Left lung (tissue), 10 donors: ENCODE data around the gene ADGRL3. TPM values are rescaled to one million over a fixed set of nuclear protein-coding genes. Genes with fewer than 3 reads are reported as not detected.
"Not testable (repeated sequence)": the region's sequence is repeated elsewhere in the genome, so short reads cannot be mapped to it uniquely, and the experiment has no call there.

Source experiments
- ATAC-seq: fragments of 200-7000 bp; cut with Tn5 transposase; one replicate; pipeline ENCODE4 v1.9.1; 2020; ENCODE audit warnings: moderate library complexity
- DNase-seq, 4 donors: peaks; one replicate each; pipeline ENCODE4 v3.0.0-alpha.2; 2013 to 2020
- H3K27ac ChIP-seq, 2 donors: fragments of 200-600 bp; sonication (generic) in 1 of 2; one replicate each; pipeline versions ENCODE4 v1.5.0 to v1.8.0; 2020 to 2021
- H3K27me3 ChIP-seq, 2 donors: fragments of 200-600 bp; sonication (generic) in 1 of 2; one replicate each; pipeline versions ENCODE4 v1.5.0 to v1.8.0; 2020 to 2021
- H3K36me3 ChIP-seq, 2 donors: fragments of 200-600 bp; sonication (generic) in 1 of 2; one replicate each; pipeline versions ENCODE4 v1.5.0 to v1.8.0; 2020 to 2021
- H3K4me1 ChIP-seq, 2 donors: fragments of 200-600 bp; one replicate each; pipeline ENCODE4 v1.8.0; 2021
- H3K4me3 ChIP-seq, 2 donors: fragments of 200-600 bp; sonication (generic) in 1 of 2; one replicate each; pipeline versions ENCODE4 v1.5.0 to v1.8.0; 2020 to 2021; ENCODE audit warnings: mild to moderate bottlenecking in 1 of 2
- H3K9me3 ChIP-seq, 2 donors: fragments of 200-600 bp; sonication (generic) in 1 of 2; one replicate each; pipeline versions ENCODE4 v1.5.0 to v1.8.0; 2020 to 2021
- CTCF ChIP-seq, 2 donors: fragments of 200-600 bp; sonication (generic) in 1 of 2; IDR thresholded peaks; one replicate each; pipeline versions ENCODE4 v1.5.0 to v1.8.0; 2021; ENCODE audit warnings: antibody characterized with exemption in 2 of 2
- intact Hi-C, 2 donors: fragments of 100-400 bp; cut with DNase I; formaldehyde crosslinking; loops; one replicate each; pipeline versions ENCODE4 v1.11.2 to v1.14.2; 2022
- polyA plus RNA-seq, 6 donors: library from polyadenylated mRNA; unstranded; fragments of 120-200 nt; gene quantifications; one replicate each; pipeline ENCODE4 v1.2.1, GENCODE V29; 2013; ENCODE audit not compliant: insufficient read length in 6 of 6
- total RNA-seq, 2 donors: library from RNA; stranded (reverse); fragmentation: NEBNext Ultra II Directional; extraction: Animal tissue kit (Norgen Biotek cat#: 25700); gene quantifications; one replicate each; pipeline ENCODE4 v1.2.1, GENCODE V29; 2021
- donor health status: DM: no; HTN: yes; CAD: no.
- donor health status: DM: no; HTN: no; CAD: no.

Gene ADGRL3
- total and polyA plus RNA-seq, 8 donors = 2.7 to 23.4 (median 19.6) TPM

GRCh38 chr4:61851126-61851525 lies 651.0 kb downstream of the ADGRL3 start:
- TF ChIP-seq CTCF (IDR thresholded peaks at IDR 0.05) = no peak
- intact Hi-C loops = no loop called here
- H3K27me3 ChIP-seq = no peaks in the 10 kb centered on the region
- H3K4me1 ChIP-seq = no peaks in the 10 kb centered on the region
- no peaks in the 10 kb centered on the region for H3K9me3 ChIP-seq
- H3K27ac ChIP-seq = no peak overlapping the region
- H3K36me3 ChIP-seq = no peaks in the 10 kb centered on the region
- ATAC-seq (no peak), DNase-seq (no peak)
- H3K4me3 ChIP-seq = no peak overlapping the region

GRCh38 chr4:61852105-61852504 lies 652.0 kb downstream of the ADGRL3 start:
- intact Hi-C loops, H3K27ac ChIP-seq, H3K27me3 ChIP-seq, H3K4me1 ChIP-seq, ATAC-seq, H3K4me3 ChIP-seq, H3K36me3 ChIP-seq, H3K9me3 ChIP-seq, DNase-seq: not testable (repeated sequence)

GRCh38 chr4:61853041-61853440 lies 652.9 kb downstream of the ADGRL3 start:
- DNase-seq = no peak

GRCh38 chr4:61860376-61860775 lies 660.2 kb downstream of the ADGRL3 start:
- H3K27me3 ChIP-seq = no peaks in the 10 kb centered on the region
- no peak overlapping the region for H3K4me3 ChIP-seq
- H3K27ac ChIP-seq = no peak overlapping the region
- ATAC-seq (no peak), DNase-seq (no peak)
- no peak for TF ChIP-seq CTCF (IDR thresholded peaks at IDR 0.05)
- no peaks in the 10 kb centered on the region for H3K36me3 ChIP-seq
- no peaks in the 10 kb centered on the region for H3K4me1 ChIP-seq
- intact Hi-C loops = no loop called here
- H3K9me3 ChIP-seq = no peaks in the 10 kb centered on the region

More at GRCh38 chr4:61853041-61853440, 652.9 kb downstream of the ADGRL3 start:
- Histone ChIP-seq H3K4me1 (no peaks in the 10 kb centered on the region), H3K27ac (no peak overlapping the region), H3K36me3 (no peaks in the 10 kb centered on the region), H3K27me3 (no peaks in the 10 kb centered on the region), H3K4me3 (no peak overlapping the region), H3K9me3 (no peaks in the 10 kb centered on the region)
- ATAC-seq = no peak
- no peak for TF ChIP-seq CTCF (IDR thresholded peaks at IDR 0.05)
- intact Hi-C loops = no loop called here

GRCh38 chr4:61864286-61864685 lies 664.2 kb downstream of the ADGRL3 start:
- Histone ChIP-seq H3K27ac (no peak overlapping the region), H3K36me3 (no peaks in the 10 kb centered on the region), H3K4me3 (no peak overlapping the region), H3K27me3 (no peaks in the 10 kb centered on the region), H3K9me3 (no peaks in the 10 kb centered on the region), H3K4me1 (no peaks in the 10 kb centered on the region)
- no peak for ATAC-seq
- no peak for DNase-seq
- no peak for TF ChIP-seq CTCF (IDR thresholded peaks at IDR 0.05)
- intact Hi-C loops = no loop called here

GRCh38 chr4:61866378-61867030 lies 666.4 kb downstream of the ADGRL3 start:
- no peaks in the 10 kb centered on the region for H3K4me1 ChIP-seq
- H3K36me3 ChIP-seq = no peaks in the 10 kb centered on the region
- H3K9me3 ChIP-seq = no peaks in the 10 kb centered on the region
- TF ChIP-seq CTCF (IDR thresholded peaks at IDR 0.05) = no peak
- no peak for DNase-seq
- H3K4me3 ChIP-seq = no peak overlapping the region
- no peak for ATAC-seq
- H3K27ac ChIP-seq = no peak overlapping the region
- intact Hi-C loops = no loop called here
- no peaks in the 10 kb centered on the region for H3K27me3 ChIP-seq
